Mesenteric fat pad (tissue), 1 donor: ENCODE data around the gene DYTN. TPM values are rescaled to one million over a fixed set of nuclear protein-coding genes. Genes with fewer than 3 reads are reported as not detected.

Source experiments
- DNase-seq: peaks from one replicate; pipeline ENCODE4 v3.0.0-alpha.2; 2020; ENCODE audit warnings: low spot score
- total RNA-seq: library from RNA; stranded (reverse); fragmentation: NEBNext Ultra II Directional; extraction: Animal tissue kit (Norgen Biotek cat#: 25700); gene quantifications from one replicate; pipeline ENCODE4 v1.2.1, GENCODE V29; 2021
- donor health status: DM: yes; HTN: yes; CAD: no.

Gene DYTN
- total RNA-seq, 1 donor from 2014 or later, result not detected

- DNase-seq, result no peak
Observed at GRCh38 chr2:206615417-206616089, 102.6 kb downstream of the DYTN start.

GRCh38 chr2:206614811-206615210, 103.4 kb downstream of the DYTN start:
- no peak for DNase-seq

- no peak for DNase-seq
Observed at GRCh38 chr2:206611736-206612135, 106.5 kb downstream of the DYTN start.

GRCh38 chr2:206611191-206611590, 107.0 kb downstream of the DYTN start:
- DNase-seq, result no peak

GRCh38 chr2:206610451-206610850, 107.7 kb downstream of the DYTN start:
- DNase-seq, result no peak

GRCh38 chr2:206603243-206603642, 115.0 kb downstream of the DYTN start:
- no peak for DNase-seq

Other genes with a start within 250 kb of the DYTN start
- not detected for gene FAM237A, start 75.9 kb downstream of the DYTN start, total RNA-seq
- gene MDH1B, start 46.9 kb upstream of the DYTN start, total RNA-seq, result 0.19 TPM
- 19.9 TPM for gene FASTKD2, start 47.2 kb upstream of the DYTN start, total RNA-seq
- gene CPO, start 221.1 kb upstream of the DYTN start, total RNA-seq, result 0.84 TPM